ENCODE measurements around the gene NBEAL2.

DNA sequence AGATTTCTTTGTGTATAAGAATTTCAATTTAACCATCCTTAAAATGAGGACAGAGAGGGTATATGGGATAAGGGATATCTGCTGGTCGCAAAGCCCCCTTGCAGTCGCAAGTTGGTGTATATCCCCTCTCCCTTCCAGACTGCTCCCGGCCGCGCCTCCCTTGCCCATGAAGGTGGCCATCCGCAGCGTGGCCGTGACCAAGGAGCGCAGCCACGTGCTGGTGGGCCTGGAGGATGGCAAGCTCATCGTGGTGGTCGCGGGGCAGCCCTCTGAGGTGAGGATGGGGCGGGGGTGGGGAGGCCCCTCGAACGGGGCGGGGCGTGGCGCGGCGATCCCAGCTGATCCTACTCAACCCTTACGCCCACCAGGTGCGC is 29.4 kb downstream of the NBEAL2 start:
- TF ChIP-seq, protein P1, sequence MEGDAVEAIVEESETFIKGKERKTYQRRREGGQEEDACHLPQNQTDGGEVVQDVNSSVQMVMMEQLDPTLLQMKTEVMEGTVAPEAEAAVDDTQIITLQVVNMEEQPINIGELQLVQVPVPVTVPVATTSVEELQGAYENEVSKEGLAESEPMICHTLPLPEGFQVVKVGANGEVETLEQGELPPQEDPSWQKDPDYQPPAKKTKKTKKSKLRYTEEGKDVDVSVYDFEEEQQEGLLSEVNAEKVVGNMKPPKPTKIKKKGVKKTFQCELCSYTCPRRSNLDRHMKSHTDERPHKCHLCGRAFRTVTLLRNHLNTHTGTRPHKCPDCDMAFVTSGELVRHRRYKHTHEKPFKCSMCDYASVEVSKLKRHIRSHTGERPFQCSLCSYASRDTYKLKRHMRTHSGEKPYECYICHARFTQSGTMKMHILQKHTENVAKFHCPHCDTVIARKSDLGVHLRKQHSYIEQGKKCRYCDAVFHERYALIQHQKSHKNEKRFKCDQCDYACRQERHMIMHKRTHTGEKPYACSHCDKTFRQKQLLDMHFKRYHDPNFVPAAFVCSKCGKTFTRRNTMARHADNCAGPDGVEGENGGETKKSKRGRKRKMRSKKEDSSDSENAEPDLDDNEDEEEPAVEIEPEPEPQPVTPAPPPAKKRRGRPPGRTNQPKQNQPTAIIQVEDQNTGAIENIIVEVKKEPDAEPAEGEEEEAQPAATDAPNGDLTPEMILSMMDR (IDR thresholded peaks at IDR 0.05; ENCODE audit: insufficient read depth, low read length, poor library complexity, severe bottlenecking) = no peak
- no peak for TF ChIP-seq EZH2phosphoT487 (conservative IDR thresholded peaks at IDR 0.05; ENCODE audit: low read length)

All from SU-DHL-6 (cell line).